SK-N-DZ (cell line): Measurements from ENCODE around the gene RPL5.

ENCODE experiments used
- DNase-seq: peaks from one replicate; pipeline ENCODE4 v3.0.0-alpha.2; 2015; ENCODE audit warnings: low spot score

RPL5 gene

GRCh38 chr1:92820024-92820423 lies 11.8 kb upstream of the RPL5 start:
- DNase-seq, result no peak

- no peak for DNase-seq
Observed at GRCh38 chr1:92820551-92820950, 11.3 kb upstream of the RPL5 start.

DNA sequence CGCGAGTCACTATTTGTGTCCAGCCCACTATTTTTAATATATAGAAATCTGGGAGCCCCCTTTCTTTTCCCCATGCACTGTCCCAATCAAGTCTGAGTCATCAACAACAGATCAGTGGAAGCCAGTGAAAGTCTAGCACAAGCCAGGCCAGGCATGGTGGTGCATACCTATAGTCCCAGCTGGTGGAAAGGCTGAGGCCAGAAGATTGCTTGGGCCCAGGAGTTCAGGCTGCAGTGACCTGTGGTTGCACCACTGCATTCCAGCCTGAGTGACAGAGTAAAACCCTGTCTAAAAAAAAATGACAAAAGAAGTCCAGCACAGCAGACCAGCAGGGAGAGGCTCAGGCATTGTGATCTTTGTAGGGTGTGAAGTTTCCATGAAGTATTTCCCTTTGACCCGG lies 9.0 kb upstream of the RPL5 start:
- no peak for DNase-seq

DNA sequence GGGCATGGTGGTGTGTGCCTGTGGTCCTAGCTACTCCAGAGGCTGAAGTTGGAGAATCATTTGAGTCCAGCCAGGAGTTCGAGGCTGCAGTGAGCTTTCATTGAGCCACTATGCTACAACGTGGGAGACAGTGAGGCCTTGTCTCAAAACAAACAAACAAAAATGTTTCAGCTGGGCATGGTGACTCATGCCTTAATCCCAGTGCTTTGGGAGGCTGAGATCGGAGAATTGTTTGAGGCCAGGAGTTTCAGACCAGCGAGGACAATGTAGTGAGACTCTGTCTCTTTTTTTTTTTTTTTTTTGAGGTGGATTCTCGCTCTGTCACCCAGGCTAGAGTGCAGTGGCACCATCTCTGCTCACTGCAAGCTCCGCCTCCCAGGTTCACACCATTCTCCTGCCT lies 5.0 kb upstream of the RPL5 start:
- DNase-seq, result no peak

- peak; percentile 11 for DNase-seq
Observed at GRCh38 chr1:92831368-92831761, 475 bp upstream of the RPL5 start.

DNA sequence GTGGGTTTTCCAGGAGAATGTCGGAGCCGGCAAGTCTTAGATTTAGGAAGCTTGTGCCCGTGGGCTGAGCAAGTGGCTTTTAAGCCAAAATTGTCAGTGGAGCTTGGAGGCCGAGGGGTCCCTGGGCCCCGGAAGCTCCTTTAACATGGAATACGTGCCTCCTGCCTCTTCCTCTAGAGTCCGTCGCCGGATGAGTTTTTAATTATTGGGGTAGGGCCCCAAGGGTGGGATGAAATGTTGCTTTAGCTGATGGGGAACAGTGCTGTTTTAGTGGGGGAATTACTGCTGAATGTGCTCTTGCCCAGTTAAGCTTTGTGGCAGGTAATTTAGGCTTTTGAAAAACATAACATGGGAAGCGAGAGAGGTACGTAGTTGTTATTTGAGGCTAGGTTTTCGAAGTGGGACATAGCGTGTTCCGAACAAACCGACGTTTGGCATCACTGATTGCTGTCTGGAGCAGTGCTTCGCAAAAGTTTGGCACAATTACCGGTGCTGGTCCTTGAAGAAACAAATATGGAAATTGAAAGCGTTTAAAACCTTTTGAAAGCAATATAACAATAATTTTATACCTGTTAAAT lies 786 bp downstream of the RPL5 start:
- DNase-seq, result no peak

- no peak for DNase-seq
Observed at GRCh38 chr1:92833840-92834239, 2.0 kb downstream of the RPL5 start.

GRCh38 chr1:92834617-92835016 lies 2.8 kb downstream of the RPL5 start:
- no peak for DNase-seq

- DNase-seq, result no peak
Observed at GRCh38 chr1:92837062-92837461, 5.2 kb downstream of the RPL5 start.

DNA sequence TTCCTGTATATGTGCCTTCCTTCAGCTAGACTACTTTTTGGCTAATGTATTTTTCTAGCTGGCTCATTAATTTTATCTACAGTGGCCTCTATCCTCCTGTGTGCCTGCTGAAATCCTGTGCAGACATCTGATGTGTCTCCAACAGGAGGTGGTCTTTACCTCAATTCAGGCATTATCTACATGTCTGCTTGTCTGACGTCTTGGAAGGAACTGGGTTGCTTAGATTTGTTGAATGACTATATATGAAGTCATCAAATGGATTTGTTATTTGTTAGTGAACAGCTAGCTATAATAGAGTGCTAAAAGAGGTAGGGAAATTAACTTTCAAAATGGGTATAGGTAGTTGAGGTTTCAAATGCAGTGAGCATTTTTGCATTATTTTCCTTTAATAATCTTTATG lies 6.7 kb downstream of the RPL5 start:
- no peak for DNase-seq

GRCh38 chr1:92839442-92839841 lies 7.6 kb downstream of the RPL5 start:
- no peak for DNase-seq

DNA sequence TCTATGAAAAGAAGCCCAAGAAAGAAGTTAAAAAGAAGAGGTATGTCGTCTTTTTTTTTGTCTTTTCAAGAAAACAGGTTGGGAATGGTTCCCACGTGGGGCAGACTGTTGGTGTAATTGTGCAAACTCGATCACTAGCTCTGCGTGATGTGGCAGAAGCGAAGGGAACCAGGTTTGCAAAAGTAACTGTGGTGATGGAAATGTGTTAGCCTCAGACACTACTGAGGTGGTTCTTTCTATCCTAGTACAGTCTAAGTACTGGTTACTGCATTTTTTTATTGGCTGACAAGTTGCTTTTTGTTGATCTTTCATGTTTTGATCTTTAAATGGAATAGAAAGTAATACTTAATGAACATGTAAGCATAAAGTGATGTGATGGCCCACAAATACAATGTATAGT lies 8.8 kb downstream of the RPL5 start:
- no peak for DNase-seq

- no peak for DNase-seq
Observed at GRCh38 chr1:92842082-92843045, 10.5 kb downstream of the RPL5 start.

- no peak for DNase-seq
Observed at GRCh38 chr1:92843046-92843423, 11.2 kb downstream of the RPL5 start.

DNA sequence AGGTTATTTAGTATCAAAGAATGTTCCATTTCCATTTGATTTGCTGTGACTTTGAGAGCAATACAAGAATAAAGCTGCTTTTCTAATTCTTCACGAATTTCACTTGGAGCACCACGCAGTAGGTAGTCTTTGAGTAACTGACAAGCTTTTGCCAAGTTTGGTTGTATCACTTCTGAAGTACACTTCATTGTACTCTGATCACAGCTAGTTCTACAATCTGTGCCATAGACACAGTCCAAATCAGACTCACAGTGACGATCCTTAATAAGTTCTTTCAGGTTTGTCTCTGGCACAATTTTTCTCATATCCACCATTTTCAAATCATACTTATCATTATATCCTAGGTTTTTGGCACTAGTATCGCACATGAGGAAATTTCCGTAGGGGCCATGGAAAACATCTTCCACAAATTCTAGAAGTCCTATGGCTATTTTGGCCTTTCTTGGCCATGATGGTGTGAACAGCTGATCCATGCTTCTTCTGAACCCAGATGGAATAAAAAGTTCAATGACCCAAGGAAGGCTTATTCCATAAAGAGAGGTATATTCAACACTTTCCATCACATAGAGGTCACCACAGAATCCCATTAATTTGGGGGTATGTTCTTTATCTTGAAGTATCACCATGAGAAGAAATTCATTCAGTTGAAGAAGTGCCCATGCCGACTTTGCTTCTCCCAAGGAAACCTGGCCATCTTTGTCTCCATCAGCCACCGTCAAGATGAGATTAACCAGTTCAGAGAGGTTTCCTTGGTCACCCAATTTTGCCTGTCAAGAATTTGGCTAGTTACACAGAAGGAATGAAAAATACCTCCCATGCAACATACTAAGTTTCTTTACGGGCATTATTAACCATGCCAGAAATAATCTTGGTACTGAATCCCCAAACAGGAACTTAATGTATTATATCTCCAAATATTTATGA lies 11.9 kb downstream of the RPL5 start:
- DNase-seq, result no peak

GRCh38 chr1:92844439-92844838 lies 12.6 kb downstream of the RPL5 start:
- no peak for DNase-seq

GRCh38 chr1:92845908-92846307 lies 14.1 kb downstream of the RPL5 start:
- no peak for DNase-seq

DNA sequence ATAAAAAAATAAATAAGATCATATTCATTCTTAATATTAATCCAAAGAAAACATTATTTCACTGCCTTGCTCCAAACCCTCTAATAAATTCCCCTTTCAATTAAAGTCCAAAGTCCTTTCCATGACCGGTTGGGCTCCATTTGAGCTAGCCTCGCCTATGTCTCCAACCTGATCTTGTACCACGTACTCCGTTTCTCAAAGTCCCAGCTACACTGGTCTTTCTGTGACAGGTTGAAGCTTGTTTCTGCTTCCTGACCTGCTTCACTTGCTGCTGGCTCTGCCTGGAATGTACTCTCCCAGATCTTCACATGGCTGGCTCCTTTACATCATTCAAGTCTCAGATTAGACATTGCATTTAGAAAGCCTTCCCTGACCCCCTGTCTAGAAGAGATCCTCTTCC lies 16.4 kb downstream of the RPL5 start:
- DNase-seq, result no peak

DNA sequence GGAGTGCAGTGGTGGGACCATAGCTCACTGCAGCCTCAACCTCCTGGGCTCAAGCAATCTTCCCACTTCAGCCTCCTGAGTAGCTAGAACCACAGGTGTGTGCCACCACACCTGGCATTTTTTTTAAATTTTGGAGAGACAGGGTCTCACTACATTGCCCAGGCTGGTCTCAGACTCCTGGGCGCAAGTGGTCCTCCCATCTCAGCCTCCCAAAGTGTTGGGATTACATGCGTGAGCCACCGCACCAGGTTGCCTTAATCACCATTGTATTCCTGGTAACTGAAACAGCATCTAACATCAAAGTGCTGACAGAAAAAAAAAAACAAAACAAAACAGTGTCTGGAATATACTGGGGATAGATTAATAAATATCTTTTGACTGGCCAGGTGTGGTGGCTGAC lies 18.2 kb downstream of the RPL5 start:
- DNase-seq, result no peak

- no peak for DNase-seq
Observed at GRCh38 chr1:92851729-92852128, 19.9 kb downstream of the RPL5 start.

DNA sequence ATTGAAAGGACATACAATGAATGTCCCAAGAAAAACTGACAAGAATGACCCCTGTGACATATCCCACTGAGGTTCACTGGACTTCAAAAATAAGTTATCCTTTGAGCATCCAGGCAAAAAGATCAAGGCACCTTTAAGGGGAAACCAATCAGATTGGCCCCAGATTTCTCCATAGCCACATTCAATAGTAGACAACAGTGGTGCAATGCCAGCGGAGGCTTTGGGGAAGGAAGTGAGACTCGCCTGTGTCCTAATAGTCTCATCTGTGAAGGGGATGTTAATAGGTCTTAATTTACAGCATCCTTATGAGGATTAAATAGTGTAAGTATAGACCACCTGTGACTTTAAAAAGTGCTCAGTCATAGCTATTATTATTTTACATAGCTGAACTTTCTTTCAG lies 21.5 kb downstream of the RPL5 start:
- no peak for DNase-seq

GRCh38 chr1:92854101-92854785 lies 22.4 kb downstream of the RPL5 start:
- DNase-seq, result no peak
